Sigmoid colon (tissue), 7 donors: ENCODE measurements around the gene BTNL3. TPM values are rescaled to one million over a fixed set of nuclear protein-coding genes. Genes with fewer than 3 reads are reported as not detected.

ENCODE experiments used
- DNase-seq: peaks from one replicate; pipeline ENCODE4 v3.0.0-alpha.2; 2019
- H3K27ac ChIP-seq, 4 donors: fragments of 200-600 bp; sonication (generic); one replicate each; pipeline ENCODE4 v1.5.1; 2016 to 2019; ENCODE audit warnings: mild to moderate bottlenecking in 1 of 4
- H3K27me3 ChIP-seq, 3 donors: fragments of 200-600 bp; sonication (generic); one replicate each; pipeline ENCODE4 v1.5.1; 2019; ENCODE audit warnings: mild to moderate bottlenecking in 1 of 3
- H3K36me3 ChIP-seq, 4 donors: fragments of 200-600 bp; sonication (generic); one replicate each; pipeline ENCODE4 v1.5.1; 2016 to 2019
- H3K4me1 ChIP-seq, 4 donors: fragments of 200-600 bp; sonication (generic); one replicate each; pipeline ENCODE4 v1.5.1; 2017 to 2019
- H3K4me3 ChIP-seq, 4 donors: fragments of 200-600 bp; sonication (generic); one replicate each; pipeline ENCODE4 v1.5.1; 2017 to 2019; ENCODE audit warnings: mild to moderate bottlenecking in 2 of 4, moderate library complexity in 1 of 4
- H3K9me3 ChIP-seq, 4 donors: fragments of 200-600 bp in 3 of 4; sonication (generic) in 3 of 4; one replicate each; pipeline versions ENCODE4 v1.5.1 to v1.6.1; 2013 to 2019
- CTCF ChIP-seq, 4 experiments: fragments of 450-650 bp in 3 of 4; fragments of 200-600 bp in 1 of 4; IDR thresholded peaks; one replicate each; pipeline ENCODE4 v1.5.1; 2016 to 2019; ENCODE audit warnings: antibody characterized with exemption in 4 of 4, mild to moderate bottlenecking in 3 of 4, moderate library complexity in 2 of 4
- EP300 ChIP-seq, 4 donors: sonication (generic); formaldehyde crosslinking; IDR thresholded peaks; one replicate each; pipeline ENCODE4 v1.6.1; 2017; ENCODE audit warnings: antibody characterized with exemption in 4 of 4
- POLR2A ChIP-seq, 2 donors: fragments of 450-650 bp; IDR thresholded peaks; one replicate each; pipeline ENCODE4 v1.6.1; 2016; ENCODE audit warnings: antibody characterized with exemption in 2 of 2, mild to moderate bottlenecking in 2 of 2, moderate library complexity in 2 of 2
- POLR2AphosphoS5 ChIP-seq, 4 donors: sonication (generic); formaldehyde crosslinking; IDR thresholded peaks; one replicate each; pipeline ENCODE4 v1.6.1; 2017; ENCODE audit warnings: antibody characterized with exemption in 4 of 4
- WGBS, 2 donors: extraction: QIAGEN DNeasy Blood & Tissue Kit; methylation state at CpG; one replicate each; pipeline ENCODE4 v1.1.7; 2013; 5-methylcytosine and 5-hydroxymethylcytosine counted together
- intact Hi-C: fragments of 100-400 bp; cut with DNase I; formaldehyde crosslinking; loops from one replicate; pipeline ENCODE4 v1.15.1; 2023
- polyA plus RNA-seq, 3 donors: library from polyadenylated mRNA; stranded (reverse); fragments of 200-250 nt; gene quantifications; one replicate each; pipeline ENCODE4 v1.2.3, GENCODE V29; 2013
- total RNA-seq, 4 donors: library from RNA; depleted of rRNA; stranded (reverse); fragments of >200 nt; gene quantifications; one replicate each; pipeline ENCODE4 v1.1.0, GENCODE V29; 2016
- donor health status: healthy with polysubstance abuse.
- donor health status: Bipolar disorder and iron deficiency.
- donor health status: healthy.

The BTNL3 gene
- total and polyA plus RNA-seq, 7 donors, result 0.36 to 25.6 (median 18.1) TPM; not detected in 3

GRCh38 chr5:181042722-181043121 lies 54.1 kb downstream of the BTNL3 start:
- no peak overlapping the region for H3K27ac ChIP-seq
- peaks cover 0 to 50% (median 17%) of the 10 kb centered on the region in 3 donors for H3K27me3 ChIP-seq

GRCh38 chr5:181043285-181044092 lies 54.8 kb downstream of the BTNL3 start:
- Histone ChIP-seq H3K27ac (peak overlapping the region in 1 of 4 donors; percentile 27), H3K27me3 (peaks cover 0 to 51% (median 24%) of the 10 kb centered on the region in 3 donors), H3K4me3 (no peak overlapping the region), H3K9me3 (no peaks in the 10 kb centered on the region), H3K36me3 (no peaks in the 10 kb centered on the region), H3K4me1 (no peaks in the 10 kb centered on the region)
- TF ChIP-seq EP300 (IDR thresholded peaks at IDR 0.05) (no peak), POLR2AphosphoS5 (IDR thresholded peaks at IDR 0.05) (no peak), CTCF (IDR thresholded peaks at IDR 0.05) (no peak), POLR2A (IDR thresholded peaks at IDR 0.05) (no peak)
- 68 to 73% methylated on average over 12 of the region's 12 CpGs for WGBS, 2 donors
- DNase-seq, result no peak
- intact Hi-C loops, result no loop called here

More at GRCh38 chr5:181042722-181043121, 54.1 kb downstream of the BTNL3 start:
- TF ChIP-seq EP300 (IDR thresholded peaks at IDR 0.05) (no peak), POLR2A (IDR thresholded peaks at IDR 0.05) (no peak), CTCF (IDR thresholded peaks at IDR 0.05) (no peak), POLR2AphosphoS5 (IDR thresholded peaks at IDR 0.05) (no peak)
- WGBS, 2 donors, result 67 to 74% methylated on average over 11 of the region's 11 CpGs
- no peak overlapping the region for H3K4me3 ChIP-seq
- DNase-seq, result no peak
- no peaks in the 10 kb centered on the region for H3K36me3 ChIP-seq
- H3K9me3 ChIP-seq, result no peaks in the 10 kb centered on the region
- intact Hi-C loops, result no loop called here
- H3K4me1 ChIP-seq, result no peaks in the 10 kb centered on the region

GRCh38 chr5:181044093-181044599 lies 55.5 kb downstream of the BTNL3 start:
- Histone ChIP-seq H3K4me3 (no peak overlapping the region), H3K36me3 (no peaks in the 10 kb centered on the region), H3K27me3 (peaks cover 0 to 55% (median 27%) of the 10 kb centered on the region in 3 donors), H3K9me3 (no peaks in the 10 kb centered on the region), H3K4me1 (no peaks in the 10 kb centered on the region), H3K27ac (peak overlapping the region in 1 of 4 donors; percentile 27)
- 84 to 86% methylated on average over 10 of the region's 10 CpGs for WGBS, 2 donors
- TF ChIP-seq POLR2A (IDR thresholded peaks at IDR 0.05) (no peak), POLR2AphosphoS5 (IDR thresholded peaks at IDR 0.05) (no peak), CTCF (IDR thresholded peaks at IDR 0.05) (no peak), EP300 (IDR thresholded peaks at IDR 0.05) (no peak)
- intact Hi-C loops, result no loop called here
- DNase-seq, result no peak

- Histone ChIP-seq H3K36me3 (no peaks in the 10 kb centered on the region), H3K4me1 (no peaks in the 10 kb centered on the region), H3K4me3 (no peak overlapping the region), H3K27me3 (peaks cover 0 to 60% (median 33%) of the 10 kb centered on the region in 3 donors), H3K27ac (no peak overlapping the region), H3K9me3 (no peaks in the 10 kb centered on the region)
- 44 to 53% methylated on average over 11 of the region's 11 CpGs for WGBS, 2 donors
- intact Hi-C loops, result no loop called here
- no peak for DNase-seq
- TF ChIP-seq POLR2AphosphoS5 (IDR thresholded peaks at IDR 0.05) (no peak), POLR2A (IDR thresholded peaks at IDR 0.05) (no peak), CTCF (IDR thresholded peaks at IDR 0.05) (no peak), EP300 (IDR thresholded peaks at IDR 0.05) (no peak)
Observed at GRCh38 chr5:181044662-181045305, 56.1 kb downstream of the BTNL3 start.
